Mesodermal cell (in vitro differentiated cells): Measurements from ENCODE around the gene RTF2.

Source experiments
- H3K27ac ChIP-seq: 2 replicates; pipeline ENCODE4 v1.7.0; 2013; ENCODE audit warnings: mild to moderate bottlenecking, low read depth, low read length, moderate library complexity; ENCODE audit not compliant: severe bottlenecking
- H3K36me3 ChIP-seq: 2 replicates; pipeline ENCODE4 v1.7.1; 2013; ENCODE audit warnings: mild to moderate bottlenecking, low read length, moderate library complexity; ENCODE audit not compliant: control insufficient read depth, insufficient read depth
- H3K4me1 ChIP-seq: one replicate; pipeline ENCODE4 v1.7.1; 2013; ENCODE audit warnings: mild to moderate bottlenecking, low read length; ENCODE audit not compliant: insufficient read depth, control insufficient read depth, poor library complexity, severe bottlenecking
- H3K4me3 ChIP-seq: 2 replicates; pipeline ENCODE4 v1.7.0; 2013; ENCODE audit warnings: low read length, control low read depth, mild to moderate bottlenecking; ENCODE audit not compliant: insufficient read depth, poor library complexity, severe bottlenecking; ENCODE audit errors: extremely low read depth
- H3K9me3 ChIP-seq: 2 replicates; pipeline ENCODE4 v1.7.1; 2013; ENCODE audit warnings: mild to moderate bottlenecking, low read length, moderate library complexity; ENCODE audit not compliant: control insufficient read depth
- WGBS, 2 experiments: methylation state at CpG; one replicate each; pipeline ENCODE4 v1.1.5; 2013; ENCODE audit warnings: missing lambda C conversion rate in 2 of 2; ENCODE audit not compliant: insufficient coverage in 2 of 2; 5-methylcytosine and 5-hydroxymethylcytosine counted together

RTF2 gene

GRCh38 chr20:56438284-56438683 lies 30.1 kb upstream of the RTF2 start:
- H3K27ac ChIP-seq: no peak overlapping the region
- H3K36me3 ChIP-seq: no peaks in the 10 kb centered on the region
- no peak overlapping the region for H3K4me3 ChIP-seq
- peaks cover 20% of the 10 kb centered on the region for H3K4me1 ChIP-seq
- no peaks in the 10 kb centered on the region for H3K9me3 ChIP-seq
- 94 to 100% methylated on average over 3 to 4 of the region's 4 CpGs for WGBS, 2 experiments

- H3K4me1 ChIP-seq: peaks cover 27% of the 10 kb centered on the region
- H3K4me3 ChIP-seq: no peak overlapping the region
- H3K9me3 ChIP-seq: no peaks in the 10 kb centered on the region
- no peaks in the 10 kb centered on the region for H3K36me3 ChIP-seq
- WGBS, 2 experiments: 63 to 90% methylated on average over 4 to 5 of the region's 5 CpGs
- H3K27ac ChIP-seq: peak overlapping the region; percentile 95
Measured at GRCh38 chr20:56439771-56440291, 28.6 kb upstream of the RTF2 start.

GRCh38 chr20:56440346-56441007 lies 27.9 kb upstream of the RTF2 start:
- H3K27ac ChIP-seq: peak overlapping the region; percentile 95
- WGBS, 2 experiments: 94 to 100% methylated on average over 3 to 4 of the region's 4 CpGs
- no peaks in the 10 kb centered on the region for H3K9me3 ChIP-seq
- no peak overlapping the region for H3K4me3 ChIP-seq
- peaks cover 27% of the 10 kb centered on the region for H3K4me1 ChIP-seq
- no peaks in the 10 kb centered on the region for H3K36me3 ChIP-seq

- H3K4me1 ChIP-seq: peaks cover 27% of the 10 kb centered on the region
- H3K27ac ChIP-seq: no peak overlapping the region
- H3K4me3 ChIP-seq: no peak overlapping the region
- H3K36me3 ChIP-seq: no peaks in the 10 kb centered on the region
- no peaks in the 10 kb centered on the region for H3K9me3 ChIP-seq
- 89 to 97% methylated on average over 15 of the region's 17 CpGs for WGBS, 2 experiments
Measured at GRCh38 chr20:56442389-56443365, 25.8 kb upstream of the RTF2 start.

GRCh38 chr20:56443654-56444540 lies 24.5 kb upstream of the RTF2 start:
- 86 to 88% methylated on average over 21 to 24 of the region's 27 CpGs for WGBS, 2 experiments
- Histone ChIP-seq H3K4me1 (peaks cover 27% of the 10 kb centered on the region), H3K27ac (no peak overlapping the region), H3K9me3 (no peaks in the 10 kb centered on the region), H3K4me3 (no peak overlapping the region), H3K36me3 (no peaks in the 10 kb centered on the region)

GRCh38 chr20:56445130-56445529 lies 23.3 kb upstream of the RTF2 start:
- 90 to 98% methylated on average over 3 of the region's 3 CpGs for WGBS, 2 experiments

GRCh38 chr20:56445540-56445939 lies 22.9 kb upstream of the RTF2 start:
- no peak overlapping the region for H3K27ac ChIP-seq
- no peak overlapping the region for H3K4me3 ChIP-seq
- no peaks in the 10 kb centered on the region for H3K36me3 ChIP-seq
- 88 to 91% methylated on average over 14 to 15 of the region's 16 CpGs for WGBS, 2 experiments
- no peaks in the 10 kb centered on the region for H3K9me3 ChIP-seq
- peaks cover 20% of the 10 kb centered on the region for H3K4me1 ChIP-seq

More at GRCh38 chr20:56445130-56445529, 23.3 kb upstream of the RTF2 start:
- Histone ChIP-seq H3K9me3 (no peaks in the 10 kb centered on the region), H3K4me3 (no peak overlapping the region), H3K4me1 (peaks cover 24% of the 10 kb centered on the region), H3K36me3 (no peaks in the 10 kb centered on the region), H3K27ac (no peak overlapping the region)

- H3K36me3 ChIP-seq: no peaks in the 10 kb centered on the region
Measured at GRCh38 chr20:56447227-56447626, 21.2 kb upstream of the RTF2 start.

GRCh38 chr20:56449459-56449858 lies 19.0 kb upstream of the RTF2 start:
- H3K36me3 ChIP-seq: no peaks in the 10 kb centered on the region
- H3K9me3 ChIP-seq: no peaks in the 10 kb centered on the region
- no peak overlapping the region for H3K4me3 ChIP-seq
- WGBS, 2 experiments: no CpG with 5 or more reads among the region's 5 CpGs
- no peak overlapping the region for H3K27ac ChIP-seq
- peaks cover under 1% of the 10 kb centered on the region for H3K4me1 ChIP-seq

More at GRCh38 chr20:56447227-56447626, 21.2 kb upstream of the RTF2 start:
- H3K27ac ChIP-seq: no peak overlapping the region
- no peak overlapping the region for H3K4me3 ChIP-seq
- H3K9me3 ChIP-seq: no peaks in the 10 kb centered on the region
- peaks cover 15% of the 10 kb centered on the region for H3K4me1 ChIP-seq

- Histone ChIP-seq H3K4me1 (no peaks in the 10 kb centered on the region), H3K4me3 (no peak overlapping the region), H3K27ac (no peak overlapping the region), H3K36me3 (no peaks in the 10 kb centered on the region), H3K9me3 (no peaks in the 10 kb centered on the region)
- 87 to 92% methylated on average over 11 to 12 of the region's 13 CpGs for WGBS, 2 experiments
Measured at GRCh38 chr20:56451056-56451765, 17.2 kb upstream of the RTF2 start.
